HepG2 (cell line): Measurements from ENCODE around the gene RNF126. TPM values are rescaled to one million over a fixed set of nuclear protein-coding genes. Genes with fewer than 3 reads are reported as not detected.

Experiments used
- ARNT2 ChIP-seq: sonication (generic); formaldehyde crosslinking; IDR thresholded peaks from 2 replicates; pipeline ENCODE4 v1.8.0; 2022; ENCODE audit warnings: mild to moderate bottlenecking, low read depth, missing genetic modification reagents, moderate library complexity
- DDIT3 ChIP-seq: sonication (generic); formaldehyde crosslinking; IDR thresholded peaks from 2 replicates; pipeline ENCODE4 v1.4.0; 2020; ENCODE audit warnings: mild to moderate bottlenecking, missing genetic modification reagents
- E2F5 ChIP-seq: sonication (generic); formaldehyde crosslinking; conservative IDR thresholded peaks from 2 replicates; pipeline ENCODE4 v1.4.0; 2020; ENCODE audit warnings: missing genetic modification reagents
- FOXO4 ChIP-seq: sonication (generic); formaldehyde crosslinking; conservative IDR thresholded peaks from 2 replicates; pipeline ENCODE4 v1.8.1; 2023; ENCODE audit warnings: missing genetic modification reagents
- HINFP ChIP-seq: sonication (generic); formaldehyde crosslinking; IDR thresholded peaks from 2 replicates; pipeline ENCODE4 v1.4.0; 2020; ENCODE audit warnings: low read depth, mild to moderate bottlenecking, missing genetic modification reagents
- ISL2 ChIP-seq: sonication (generic); formaldehyde crosslinking; IDR thresholded peaks from 2 replicates; pipeline ENCODE4 v1.5.0; 2020; ENCODE audit warnings: missing genetic modification reagents
- MED8 ChIP-seq: sonication (generic); formaldehyde crosslinking; IDR thresholded peaks from 2 replicates; pipeline ENCODE4 v1.8.1; 2023; ENCODE audit warnings: mild to moderate bottlenecking, missing genetic modification reagents; ENCODE audit not compliant: insufficient replicate concordance
- MXD1 ChIP-seq: sonication (generic); formaldehyde crosslinking; IDR thresholded peaks from 2 replicates; pipeline ENCODE4 v1.4.0; 2020; ENCODE audit warnings: mild to moderate bottlenecking, missing genetic modification reagents
- NR2F6 ChIP-seq, 2 experiments: IDR thresholded peaks; 2 replicates each; pipeline ENCODE4 v1.6.1; 2016; ENCODE audit warnings: antibody characterized with exemption in 1 of 2, mild to moderate bottlenecking in 1 of 2
- ONECUT2 ChIP-seq: sonication (generic); formaldehyde crosslinking; IDR thresholded peaks from 2 replicates; pipeline ENCODE4 v1.4.0; 2020; ENCODE audit warnings: missing genetic modification reagents
- PRDM10 ChIP-seq: sonication (generic); formaldehyde crosslinking; IDR thresholded peaks from 2 replicates; pipeline ENCODE4 v1.4.0; 2020; ENCODE audit warnings: low read depth, missing genetic modification reagents
- STAT6 ChIP-seq: sonication (generic); formaldehyde crosslinking; IDR thresholded peaks from 2 replicates; pipeline ENCODE4 v1.4.0; 2020; ENCODE audit warnings: missing genetic modification reagents, mild to moderate bottlenecking, borderline replicate concordance
- YEATS4 ChIP-seq: sonication (generic); formaldehyde crosslinking; IDR thresholded peaks from 2 replicates; pipeline ENCODE4 v1.4.0; 2020; ENCODE audit warnings: missing genetic modification reagents, borderline replicate concordance
- ZNF441 ChIP-seq: sonication (generic); formaldehyde crosslinking; IDR thresholded peaks from 2 replicates; pipeline ENCODE4 v1.7.0; 2021; ENCODE audit warnings: missing genetic modification reagents, borderline replicate concordance
- ZNF652 ChIP-seq: IDR thresholded peaks from 2 replicates; pipeline ENCODE4 v1.6.1; 2016; ENCODE audit warnings: low read depth, borderline replicate concordance
- ZNF773 ChIP-seq: sonication (generic); formaldehyde crosslinking; IDR thresholded peaks from 2 replicates; pipeline ENCODE4 v1.4.0; 2020; ENCODE audit warnings: missing genetic modification reagents, borderline replicate concordance
- ZNF850 ChIP-seq: sonication (generic); formaldehyde crosslinking; conservative IDR thresholded peaks from 2 replicates; pipeline ENCODE4 v1.9.0; 2021; ENCODE audit warnings: mild to moderate bottlenecking, missing genetic modification reagents
- polyA plus RNA-seq, 8 experiments: library from polyadenylated mRNA; depleted of rRNA in 3 of 8; stranded (reverse) in 7 of 8; unstranded in 1 of 8; fragments of >200 nt; fragmentation: Illumina TruSeq in 4 of 8; extraction: Trizol in 4 of 8; gene quantifications; 2 replicates each; pipeline versions ENCODE4 v1.2.1 to v1.2.3, GENCODE V29; 2011 to 2016; ENCODE audit warnings: low read depth in 4 of 8, missing spikeins in 1 of 8, mixed read lengths in 1 of 8; ENCODE audit not compliant: insufficient read depth in 1 of 8
- total RNA-seq, 5 experiments: library from RNA; depleted of rRNA; stranded (reverse); fragments of >200 nt; fragmentation: Illumina TruSeq; extraction: Trizol; gene quantifications; 2 replicates each; pipeline ENCODE4 v1.2.3, GENCODE V29; 2016; ENCODE audit warnings: low read depth in 1 of 5

The RNF126 gene
- total and polyA plus RNA-seq, 2 of the 13 experiments (the other 11 are each of a cell fraction or from before 2014, with no cell fraction given) = 23.2 to 34.0 TPM

- TF ChIP-seq HINFP (CRISPR knock-in tag) (no peak; the same call in 1 of the 2 replicates), ZNF441 (peak; percentile 82; the same call in 1 of the 2 replicates), MXD1 (peak; percentile 35; the same call in 1 of the 2 replicates), ISL2 (peak; percentile 77), FOXO4 (CRISPR knock-in tag) (no peak), E2F5 (CRISPR knock-in tag) (no peak), ONECUT2 (CRISPR knock-in tag) (0 out of 2 replicates have a peak, but pooled peaks have one; percentile 12), ZNF773 (CRISPR knock-in tag) (no peak; the same call in 1 of the 2 replicates), STAT6 (no peak), NR2F6 (IDR thresholded peaks at IDR 0.05) (peak; percentile 89), NR2F6 (CRISPR knock-in tag; IDR thresholded peaks at IDR 0.05) (peak; percentile 96), MED8 (CRISPR knock-in tag) (peak; percentile 14), PRDM10 (CRISPR knock-in tag) (peak; percentile 72; the same call in 1 of the 2 replicates), ARNT2 (CRISPR knock-in tag) (peak; percentile 32; the same call in 1 of the 2 replicates), DDIT3 (no peak), ZNF652 (0 out of 2 replicates have a peak, but pooled peaks have one; percentile 21), YEATS4 (CRISPR knock-in tag) (peak; percentile 85), ZNF850 (CRISPR knock-in tag) (no peak)
Observed at GRCh38 chr19:660793-661426, 2.1 kb downstream of the RNF126 start (continued).
